BE2C (cell line): ENCODE measurements around the gene HOATZ.
A peak's percentile ranks its signal among the peaks of the same experiment; 100 is the strongest.

Source experiments
- DNase-seq: peaks from one replicate; pipeline ENCODE4 v3.0.0-alpha.2; 2020
- H3K27me3 ChIP-seq: fragments of 250-450 bp; sonication (Bioruptor Pico); 2 replicates; pipeline ENCODE4 v1.5.1; 2020; ENCODE audit warnings: mild to moderate bottlenecking
- H3K36me3 ChIP-seq: fragments of 250-450 bp; sonication (Bioruptor Pico); 2 replicates; pipeline ENCODE4 v1.5.1; 2020; ENCODE audit warnings: mild to moderate bottlenecking
- H3K4me1 ChIP-seq: fragments of 250-450 bp; sonication (Bioruptor Pico); 2 replicates; pipeline ENCODE4 v1.5.1; 2020
- H3K4me3 ChIP-seq: 2 replicates; pipeline ENCODE4 v1.5.1; 2011; ENCODE audit warnings: low read depth, low read length
- H3K9me3 ChIP-seq: fragments of 250-450 bp; sonication (Bioruptor Pico); 2 replicates; pipeline ENCODE4 v1.5.1; 2020
- TF ChIP-seq, protein P1 (sequence below): IDR thresholded peaks from 2 replicates; pipeline ENCODE4 v1.5.1; 2012; ENCODE audit warnings: mild to moderate bottlenecking, low read depth, low read length

Gene HOATZ

DNA sequence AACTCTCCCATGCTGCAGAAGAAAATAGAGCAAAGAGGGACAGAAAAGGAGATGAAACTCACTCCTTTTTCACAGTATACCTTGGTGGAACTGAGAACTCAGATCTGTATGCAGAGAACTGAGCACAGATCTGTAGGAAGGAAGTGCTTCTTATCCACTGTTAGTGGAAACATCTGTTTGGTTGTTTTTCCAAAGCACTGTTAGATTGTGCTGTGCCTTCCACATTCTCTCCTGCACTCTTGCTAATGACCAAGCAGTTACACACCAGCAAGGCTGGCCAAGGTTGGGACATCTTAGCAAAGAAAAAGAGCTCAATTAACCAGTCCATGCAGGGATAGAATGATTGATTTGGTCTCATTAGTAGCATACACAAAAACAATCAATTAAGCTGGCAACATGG lies 67.6 kb downstream of the HOATZ start:
- Histone ChIP-seq H3K4me1 (no peaks in the 10 kb centered on the region), H3K4me3 (no peak overlapping the region), H3K36me3 (no peaks in the 10 kb centered on the region), H3K9me3 (no peaks in the 10 kb centered on the region), H3K27me3 (no peaks in the 10 kb centered on the region)
- DNase-seq = no peak
- TF ChIP-seq, protein P1, sequence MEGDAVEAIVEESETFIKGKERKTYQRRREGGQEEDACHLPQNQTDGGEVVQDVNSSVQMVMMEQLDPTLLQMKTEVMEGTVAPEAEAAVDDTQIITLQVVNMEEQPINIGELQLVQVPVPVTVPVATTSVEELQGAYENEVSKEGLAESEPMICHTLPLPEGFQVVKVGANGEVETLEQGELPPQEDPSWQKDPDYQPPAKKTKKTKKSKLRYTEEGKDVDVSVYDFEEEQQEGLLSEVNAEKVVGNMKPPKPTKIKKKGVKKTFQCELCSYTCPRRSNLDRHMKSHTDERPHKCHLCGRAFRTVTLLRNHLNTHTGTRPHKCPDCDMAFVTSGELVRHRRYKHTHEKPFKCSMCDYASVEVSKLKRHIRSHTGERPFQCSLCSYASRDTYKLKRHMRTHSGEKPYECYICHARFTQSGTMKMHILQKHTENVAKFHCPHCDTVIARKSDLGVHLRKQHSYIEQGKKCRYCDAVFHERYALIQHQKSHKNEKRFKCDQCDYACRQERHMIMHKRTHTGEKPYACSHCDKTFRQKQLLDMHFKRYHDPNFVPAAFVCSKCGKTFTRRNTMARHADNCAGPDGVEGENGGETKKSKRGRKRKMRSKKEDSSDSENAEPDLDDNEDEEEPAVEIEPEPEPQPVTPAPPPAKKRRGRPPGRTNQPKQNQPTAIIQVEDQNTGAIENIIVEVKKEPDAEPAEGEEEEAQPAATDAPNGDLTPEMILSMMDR = no peak

GRCh38 chr11:111582881-111583280 lies 68.3 kb downstream of the HOATZ start:
- no peaks in the 10 kb centered on the region for H3K27me3 ChIP-seq
- TF ChIP-seq, protein P1 = no peak
- H3K9me3 ChIP-seq = no peaks in the 10 kb centered on the region
- H3K4me1 ChIP-seq = no peaks in the 10 kb centered on the region
- H3K4me3 ChIP-seq = no peak overlapping the region
- H3K36me3 ChIP-seq = no peaks in the 10 kb centered on the region
- no peak for DNase-seq

GRCh38 chr11:111585371-111585770 lies 70.8 kb downstream of the HOATZ start:
- DNase-seq = no peak

DNA sequence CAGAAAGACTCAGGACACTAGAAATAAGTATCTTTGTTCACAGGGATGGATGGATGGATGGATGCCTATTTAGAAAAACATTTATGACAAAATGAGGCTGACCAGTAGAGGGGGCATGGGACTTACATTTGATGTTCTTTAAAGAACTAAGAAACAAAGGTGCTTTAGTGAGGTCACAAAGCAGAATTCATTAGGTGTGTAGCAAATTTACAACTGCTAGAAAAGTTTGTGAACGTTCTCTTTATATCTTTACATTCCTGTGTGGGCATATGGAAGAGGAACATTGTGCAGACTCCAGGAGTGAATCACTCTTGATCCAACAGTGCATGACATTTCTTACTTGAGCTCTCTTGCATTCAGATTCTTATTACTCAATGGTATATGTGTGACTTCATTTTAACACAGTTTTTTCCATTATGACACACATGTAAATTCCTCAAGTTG lies 71.8 kb downstream of the HOATZ start:
- H3K4me1 ChIP-seq = peaks cover 8% of the 10 kb centered on the region
- DNase-seq = peak; percentile 46
- TF ChIP-seq, protein P1 = peak; percentile 77
- H3K9me3 ChIP-seq = no peaks in the 10 kb centered on the region
- H3K36me3 ChIP-seq = no peaks in the 10 kb centered on the region
- peaks cover 16% of the 10 kb centered on the region for H3K27me3 ChIP-seq
- H3K4me3 ChIP-seq = no peak overlapping the region

More at GRCh38 chr11:111585371-111585770, 70.8 kb downstream of the HOATZ start:
- TF ChIP-seq, protein P1 = no peak
- Histone ChIP-seq H3K4me3 (no peak overlapping the region), H3K9me3 (no peaks in the 10 kb centered on the region), H3K4me1 (peaks cover 8% of the 10 kb centered on the region), H3K36me3 (no peaks in the 10 kb centered on the region), H3K27me3 (peaks cover 6% of the 10 kb centered on the region)
